NCI-H524 (cell line): ENCODE data around the gene GRIFIN.

Source experiments
- DNase-seq, 2 experiments: peaks; one replicate each; lab custom pipeline; 2025; lab: John Stamatoyannopoulos, UW

Gene GRIFIN

GRCh38 chr7:2512713-2513112 lies 36.5 kb upstream of the GRIFIN start:
- DNase-seq, result no peak

DNA sequence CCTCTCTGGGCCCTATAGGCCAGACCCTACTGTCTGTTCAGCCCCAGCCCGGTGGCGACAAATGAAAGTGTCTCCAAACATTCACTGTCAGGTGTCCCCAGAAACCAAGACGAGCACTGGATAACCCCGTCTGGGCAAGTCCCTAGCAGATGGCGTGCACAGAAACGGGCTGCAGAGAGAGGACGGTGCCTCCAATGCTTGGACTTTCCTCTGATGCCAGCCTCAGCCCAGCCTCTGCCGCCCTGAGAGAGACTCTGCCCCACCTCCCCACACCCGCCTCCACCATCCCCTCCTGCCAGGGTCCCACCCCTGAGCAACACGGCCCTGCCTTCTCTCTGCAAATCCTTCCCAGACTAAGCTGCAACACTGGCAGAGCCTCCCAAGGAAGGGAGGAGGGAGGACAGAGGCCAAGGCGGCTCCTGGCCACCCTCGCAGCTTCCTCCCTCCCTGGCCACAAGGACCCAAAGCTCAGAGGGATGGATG lies 36.0 kb upstream of the GRIFIN start:
- DNase-seq, result peak in 1 of 2 experiments; percentile 52

- DNase-seq, result no peak
These were observed 35.6 kb upstream of the GRIFIN start for GRCh38 chr7:2511769-2512168.

DNA sequence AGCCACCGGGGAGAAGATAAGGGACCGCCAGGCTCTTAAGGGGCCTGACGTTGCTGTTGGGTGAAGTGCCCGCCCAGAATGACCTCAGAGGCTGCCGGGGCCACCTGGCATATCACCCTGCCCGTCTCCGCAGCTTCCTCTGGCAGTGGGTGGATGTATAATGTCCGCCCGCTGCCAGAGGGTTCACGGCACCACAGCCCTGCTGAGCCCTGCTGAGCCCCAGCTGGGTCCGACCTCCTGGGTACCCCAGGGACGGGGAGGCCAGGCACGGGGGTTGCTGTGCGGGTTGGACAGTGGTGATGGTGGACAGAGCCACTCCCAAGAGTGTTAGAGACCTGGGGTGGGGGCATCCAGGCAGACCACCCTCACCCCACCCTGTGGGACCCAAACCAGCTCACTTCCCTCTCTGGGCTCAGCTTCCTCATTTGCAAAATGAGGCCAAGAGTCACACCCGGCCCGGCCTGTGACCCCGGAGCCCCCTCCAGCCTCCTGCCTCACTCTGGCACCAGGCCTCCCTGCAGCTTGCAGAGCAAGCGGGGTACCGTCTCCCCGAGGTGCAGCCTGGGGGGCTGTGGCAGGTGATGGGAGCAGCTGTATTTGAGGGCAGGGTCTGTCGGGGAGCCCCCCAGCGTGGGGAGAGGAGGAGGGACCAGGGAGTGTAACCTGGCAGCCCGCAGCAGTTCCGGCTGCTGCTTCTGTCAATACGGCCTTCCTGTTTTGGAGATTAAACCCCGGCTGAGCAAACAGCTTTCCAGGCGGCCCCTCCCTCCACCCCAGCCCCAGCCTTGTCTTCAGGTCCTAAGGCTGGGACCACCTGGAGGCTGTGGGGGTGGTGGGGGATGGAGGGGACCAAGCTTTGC lies 34.9 kb upstream of the GRIFIN start:
- peak in 1 of 2 experiments; percentile 22 for DNase-seq

GRCh38 chr7:2510130-2510776 lies 34.1 kb upstream of the GRIFIN start:
- DNase-seq, result no peak

- DNase-seq, result no peak
These were observed 33.2 kb upstream of the GRIFIN start for GRCh38 chr7:2509298-2509906.

DNA sequence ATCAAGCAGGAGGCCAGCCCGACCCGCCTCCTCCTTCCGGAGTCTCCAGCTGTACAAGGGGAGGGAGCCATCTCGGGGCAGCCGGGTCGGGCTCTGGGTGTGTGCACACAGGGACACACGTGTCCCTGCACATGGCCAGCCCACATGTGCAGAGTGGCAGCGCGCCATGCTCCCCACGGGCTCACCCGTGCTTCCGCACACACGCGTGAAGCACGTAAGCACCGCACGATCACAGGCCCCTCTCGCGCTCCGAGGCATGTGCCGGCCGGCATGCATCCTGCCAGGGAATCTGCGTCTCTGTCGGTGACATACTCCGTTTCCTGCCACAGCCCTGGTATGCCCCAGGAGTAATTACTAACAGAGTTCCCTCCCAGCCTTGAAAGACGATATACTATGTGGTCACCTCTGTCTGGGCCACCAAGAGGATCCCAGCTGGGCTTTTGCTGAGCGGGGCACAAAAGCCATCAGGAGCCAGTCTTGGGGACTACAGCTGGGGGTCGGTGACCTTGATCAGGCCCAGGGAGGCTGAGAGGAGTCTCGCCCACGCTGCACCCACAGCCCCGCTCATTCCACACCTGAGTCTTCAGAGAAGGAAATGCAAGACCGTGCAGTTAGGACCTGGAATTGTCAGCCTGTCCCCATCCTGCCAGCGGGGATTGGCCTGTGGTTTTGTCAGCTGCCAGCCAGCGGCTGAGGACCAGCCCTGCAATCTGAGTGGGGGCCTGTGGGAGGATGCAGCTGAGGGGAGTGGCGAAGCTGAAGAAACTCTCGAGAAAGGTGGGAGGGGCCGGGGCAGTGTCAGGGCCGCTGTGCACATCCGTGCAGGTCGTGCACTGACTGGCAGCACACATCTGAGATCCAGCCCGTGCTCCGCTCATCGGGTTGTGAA lies 32.4 kb upstream of the GRIFIN start:
- peak in 1 of 2 experiments; percentile 18 for DNase-seq

DNA sequence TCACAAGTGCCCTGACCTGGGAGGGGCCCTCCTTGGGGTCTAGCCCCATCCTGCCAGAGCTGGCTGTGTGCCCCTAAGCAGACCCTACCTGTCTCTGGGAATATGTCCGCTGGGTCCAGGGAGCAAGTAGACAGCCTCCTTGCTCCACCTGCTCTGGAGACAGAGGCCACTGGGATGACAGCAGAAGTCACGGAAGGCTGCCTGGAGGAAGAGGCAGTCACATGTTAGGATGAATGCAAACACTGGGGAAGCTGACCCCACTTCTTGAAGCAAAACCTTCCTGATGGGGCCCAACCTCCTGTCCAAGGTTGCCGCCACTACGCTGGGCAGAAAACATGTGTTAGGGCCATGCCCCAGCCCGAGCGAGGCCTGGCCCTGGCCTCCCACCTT lies 31.7 kb upstream of the GRIFIN start:
- DNase-seq, result no peak

DNA sequence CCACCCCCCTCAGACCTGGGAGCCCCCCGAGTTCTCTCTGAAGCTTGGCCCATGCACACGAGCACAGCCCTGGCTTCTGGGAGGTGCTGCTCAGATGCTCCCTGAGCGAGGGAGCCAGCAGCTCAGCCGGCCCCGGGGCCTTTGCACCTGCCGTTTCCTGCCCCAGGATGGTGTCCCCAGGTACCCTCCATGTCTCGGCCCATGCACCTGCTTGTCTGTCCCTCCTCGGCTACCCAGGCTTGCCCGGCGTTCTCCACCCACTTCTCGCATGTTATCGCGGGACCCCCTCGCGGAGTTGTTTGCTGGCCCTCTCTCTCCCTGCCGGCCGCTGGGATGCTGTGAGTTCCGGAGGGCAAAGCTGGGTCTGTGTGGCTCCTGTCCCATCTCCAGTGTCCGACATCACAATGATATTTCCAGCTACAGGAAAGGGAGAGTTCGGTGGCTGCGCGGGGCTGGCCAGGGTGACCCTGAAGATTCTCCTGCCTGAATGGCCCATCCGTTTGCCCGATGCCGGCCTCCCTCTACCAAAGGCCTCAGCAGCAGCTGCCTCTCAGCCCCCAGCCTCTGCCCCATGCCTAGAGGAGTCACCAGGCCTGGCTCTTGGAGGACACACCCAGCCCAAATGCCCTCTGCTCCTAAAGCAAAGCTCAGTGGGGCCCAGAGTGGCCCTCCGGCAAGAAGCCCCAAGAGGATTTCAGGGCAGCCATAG lies 31.2 kb upstream of the GRIFIN start:
- no peak for DNase-seq

DNA sequence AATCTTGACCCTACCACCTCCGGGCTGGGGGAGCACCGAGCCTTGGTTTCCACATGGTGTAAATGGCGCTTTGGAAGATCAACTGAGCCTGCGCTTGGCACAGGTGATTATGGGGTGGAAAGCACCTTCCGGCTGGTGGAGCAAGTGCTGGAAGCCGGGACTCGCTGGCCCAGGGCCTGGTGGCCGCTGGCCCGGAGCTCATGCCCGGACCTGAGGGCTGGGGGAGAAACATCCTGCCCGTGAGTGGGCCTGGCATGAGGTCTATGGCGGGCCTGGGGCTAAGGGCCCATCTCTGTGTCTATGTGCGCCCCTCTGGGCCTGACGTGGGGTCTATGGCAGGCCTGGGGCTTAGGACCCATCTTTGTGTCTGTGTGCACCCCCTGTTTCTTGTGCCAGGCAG lies 29.2 kb upstream of the GRIFIN start:
- DNase-seq, result no peak

GRCh38 chr7:2504889-2505375 lies 28.7 kb upstream of the GRIFIN start:
- DNase-seq, result no peak

DNA sequence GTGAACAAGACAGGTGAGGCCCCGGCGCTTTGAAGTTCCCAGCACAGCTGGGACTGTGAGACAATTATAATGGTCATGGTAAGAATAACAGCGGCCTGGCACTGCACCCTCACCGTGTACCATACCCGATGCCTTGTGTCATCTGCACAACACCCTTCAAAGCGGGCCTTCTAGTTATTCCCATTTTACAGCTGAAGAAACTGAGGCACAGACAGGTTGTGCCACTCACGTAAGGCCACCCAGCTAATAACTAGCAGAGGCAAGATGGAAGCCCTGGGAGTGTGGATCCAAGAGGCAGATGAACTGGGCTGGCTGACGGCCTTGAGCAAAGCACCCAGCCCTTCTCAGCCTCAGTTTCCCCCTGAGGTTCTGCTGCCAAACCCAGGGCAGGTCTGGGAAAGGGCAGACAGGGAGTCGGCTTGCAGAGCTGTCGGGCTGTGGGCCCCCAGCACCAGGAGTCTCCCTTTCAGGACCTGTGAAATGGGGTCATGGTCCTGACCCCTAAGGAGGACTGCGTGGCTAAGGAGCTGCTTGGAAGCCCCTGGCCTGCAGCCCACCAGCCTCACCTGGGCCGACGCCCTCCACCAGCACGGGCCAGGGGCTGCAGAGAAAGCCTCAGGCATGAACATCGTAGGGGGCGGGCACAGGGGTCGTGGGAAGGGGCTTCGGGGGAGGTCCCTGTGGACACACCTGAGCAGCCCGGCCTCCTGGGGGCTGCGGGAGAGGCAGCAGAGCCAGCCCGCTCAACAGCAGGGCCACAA lies 28.1 kb upstream of the GRIFIN start:
- no peak for DNase-seq

DNA sequence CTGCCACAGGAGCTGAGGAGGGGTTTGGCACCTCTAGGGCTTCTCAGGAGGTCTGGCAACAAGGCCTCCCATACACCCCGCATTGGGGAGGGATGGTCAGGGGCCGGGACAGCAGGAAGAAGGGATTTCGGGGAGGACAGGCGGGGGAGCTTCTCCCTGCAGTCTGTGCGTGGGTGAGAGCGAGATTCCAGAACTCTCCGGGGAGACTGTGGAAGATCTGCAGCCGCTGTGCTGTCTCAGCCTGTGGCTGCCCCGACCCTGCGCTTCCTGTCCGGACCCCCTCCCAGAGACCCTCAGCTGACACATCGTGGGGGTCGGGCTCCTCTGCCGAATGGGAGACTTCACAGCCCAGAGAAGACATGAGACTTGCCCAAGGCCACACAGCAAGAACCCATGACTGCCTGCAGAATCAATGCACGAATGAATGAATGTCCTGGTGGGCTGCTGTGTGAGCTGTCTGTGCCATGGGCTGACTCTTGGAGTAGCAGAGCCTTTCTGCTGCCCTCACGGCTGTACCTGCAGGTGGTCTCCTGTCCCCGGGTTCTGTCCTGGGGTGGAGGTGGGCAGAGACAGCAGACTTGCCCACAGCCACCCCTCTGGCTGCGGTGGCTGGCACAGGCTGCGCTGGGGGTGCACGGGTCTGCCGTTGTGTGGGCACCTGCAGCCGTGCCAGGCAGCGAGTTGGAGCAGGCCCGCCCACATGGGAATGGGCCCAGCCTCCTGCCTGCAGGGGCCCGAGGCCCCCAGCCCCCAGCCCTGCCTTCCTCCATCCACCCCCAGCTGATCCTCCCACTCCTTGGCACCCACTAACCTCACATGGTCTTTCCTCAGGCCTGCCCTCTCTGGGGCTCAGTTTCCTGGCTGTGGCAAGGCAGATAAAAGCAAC lies 27.1 kb upstream of the GRIFIN start:
- DNase-seq, result no peak

GRCh38 chr7:2502647-2502966 lies 26.4 kb upstream of the GRIFIN start:
- DNase-seq, result no peak

DNA sequence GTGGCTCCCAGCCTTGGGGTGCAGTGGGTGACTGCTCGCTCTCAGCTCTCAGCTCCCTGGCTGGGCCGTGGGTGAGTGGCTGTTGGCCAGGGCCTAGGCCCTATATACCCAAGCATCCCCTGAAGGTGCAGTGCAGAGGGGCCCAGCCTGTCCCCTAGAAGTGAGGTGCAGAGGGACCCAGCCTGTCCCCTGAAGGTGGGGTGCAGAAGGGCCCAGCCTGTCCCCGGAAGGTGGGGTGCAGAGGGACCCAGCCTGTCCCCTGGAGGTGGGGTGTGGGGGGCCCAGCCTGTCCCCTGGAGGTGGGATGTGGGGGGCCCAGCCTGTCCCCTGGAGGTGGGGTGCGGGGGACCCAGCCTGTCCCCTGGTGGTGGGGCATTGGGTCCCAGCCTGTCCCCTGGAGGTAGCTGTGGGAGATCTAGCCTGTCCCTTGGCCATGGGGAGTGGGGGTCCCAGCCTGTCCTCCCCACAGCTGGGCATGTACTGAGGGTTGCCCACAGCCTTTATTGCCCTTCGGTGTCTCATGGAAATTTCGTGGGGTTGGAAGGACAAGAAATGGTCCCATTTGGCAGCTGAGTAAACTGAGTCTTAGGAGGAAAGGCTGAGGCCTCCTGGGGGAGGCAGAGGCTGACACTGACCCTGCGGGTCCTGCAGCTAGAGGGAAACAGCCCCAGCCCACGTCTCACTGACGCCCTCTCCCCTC lies 25.9 kb upstream of the GRIFIN start:
- no peak for DNase-seq

- DNase-seq, result no peak
These were observed 24.5 kb upstream of the GRIFIN start for GRCh38 chr7:2500701-2501100.

GRCh38 chr7:2499719-2500430 lies 23.7 kb upstream of the GRIFIN start:
- peak in 1 of 2 experiments; percentile 8 for DNase-seq

- DNase-seq, result no peak
These were observed 23.0 kb upstream of the GRIFIN start for GRCh38 chr7:2499181-2499580.
